Fibroblast of skin of left biceps (primary cell): Measurements from ENCODE around the gene NACC2.
A peak's percentile ranks its signal among the peaks of the same experiment; 100 is the strongest.

Experiments used
- DNase-seq, 2 experiments: peaks; one replicate each; pipeline ENCODE4 v3.0.0-alpha.2; 2013; ENCODE audit warnings: low read depth in 2 of 2

NACC2 gene

DNA sequence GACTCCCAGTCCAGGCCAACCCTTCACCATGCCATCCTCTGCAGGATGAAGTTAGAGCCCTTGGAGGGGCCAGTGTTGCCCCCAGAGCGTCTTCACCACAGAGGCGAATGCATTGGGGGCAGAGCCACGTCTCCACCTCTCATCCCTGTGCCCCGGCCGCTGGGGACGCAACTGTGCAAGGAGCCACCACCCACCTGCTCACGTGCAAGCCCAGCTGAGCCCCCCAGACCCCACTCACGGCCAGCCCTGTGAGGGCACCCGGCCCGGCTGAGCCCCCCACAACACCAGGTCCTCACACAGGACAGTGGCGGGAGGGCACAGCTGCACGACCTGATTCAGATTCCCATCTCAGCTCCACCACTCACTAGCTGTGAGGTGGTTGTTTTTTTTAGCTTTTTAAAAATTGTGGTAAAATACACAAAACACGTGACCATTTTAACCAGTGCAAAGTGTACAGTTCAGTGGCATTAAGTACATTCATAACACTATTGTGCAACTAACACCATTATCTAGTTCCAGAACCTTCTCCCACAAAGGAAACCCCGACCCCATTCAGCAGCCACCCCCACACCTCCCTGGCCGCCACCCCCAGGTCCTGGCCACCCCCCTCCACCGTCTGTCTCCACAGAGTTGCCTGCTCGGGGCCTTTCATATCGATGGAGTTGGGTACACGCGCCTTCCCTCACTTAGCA is 100.4 kb downstream of the NACC2 start:
- DNase-seq, result no peak

DNA sequence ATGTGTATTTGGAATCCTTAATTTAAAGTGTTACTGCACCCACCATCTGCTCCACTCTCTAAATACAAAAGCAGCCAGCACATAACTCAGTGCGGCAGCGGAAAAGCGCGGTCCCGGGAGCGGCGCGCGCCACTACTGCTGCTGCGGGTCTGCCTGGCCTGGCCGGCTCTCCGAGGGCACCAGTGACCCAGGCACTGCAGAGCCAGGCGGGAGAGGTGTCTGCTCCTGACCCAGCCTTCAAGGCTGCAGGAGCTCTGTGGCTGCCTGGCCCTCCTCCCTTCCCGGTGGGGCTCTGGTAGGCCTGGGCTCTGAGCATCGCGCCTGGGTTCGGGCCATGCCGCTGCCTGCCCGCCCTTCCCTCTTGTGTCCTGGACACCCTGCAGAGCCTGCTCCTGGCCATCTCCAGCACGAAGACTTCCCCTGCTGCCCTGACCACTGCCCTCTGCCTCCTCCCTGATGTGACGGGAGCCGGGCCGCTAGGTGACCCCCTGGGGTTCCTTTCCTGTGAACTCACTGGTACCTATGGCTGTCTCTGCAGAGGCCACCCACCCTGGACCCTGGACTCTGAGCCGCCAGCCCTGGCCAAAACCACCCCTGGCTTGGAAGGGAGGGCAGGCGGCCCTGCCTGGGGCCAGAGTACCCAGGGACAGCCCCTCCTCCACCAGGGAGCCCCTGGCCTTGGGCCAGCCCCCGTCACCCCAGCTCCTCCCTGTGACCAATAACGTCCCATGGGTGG is 101.2 kb downstream of the NACC2 start:
- no peak for DNase-seq

DNA sequence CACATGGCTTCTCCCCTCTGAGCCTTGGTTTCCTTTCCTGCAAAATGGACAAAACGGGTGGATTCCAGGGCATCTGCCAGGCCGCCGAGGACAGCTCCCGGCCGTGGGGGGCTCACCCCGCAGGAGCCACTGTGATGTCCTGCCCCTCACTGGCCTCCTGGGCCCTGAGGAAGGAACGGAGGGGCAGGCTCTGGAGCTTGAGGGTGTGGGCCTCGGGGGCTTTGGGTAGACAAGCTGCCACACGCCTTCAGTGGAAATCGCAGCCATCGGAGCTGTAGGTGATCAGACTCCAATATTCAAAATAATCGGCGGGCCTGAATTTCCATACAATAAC is 101.7 kb downstream of the NACC2 start:
- no peak for DNase-seq

DNA sequence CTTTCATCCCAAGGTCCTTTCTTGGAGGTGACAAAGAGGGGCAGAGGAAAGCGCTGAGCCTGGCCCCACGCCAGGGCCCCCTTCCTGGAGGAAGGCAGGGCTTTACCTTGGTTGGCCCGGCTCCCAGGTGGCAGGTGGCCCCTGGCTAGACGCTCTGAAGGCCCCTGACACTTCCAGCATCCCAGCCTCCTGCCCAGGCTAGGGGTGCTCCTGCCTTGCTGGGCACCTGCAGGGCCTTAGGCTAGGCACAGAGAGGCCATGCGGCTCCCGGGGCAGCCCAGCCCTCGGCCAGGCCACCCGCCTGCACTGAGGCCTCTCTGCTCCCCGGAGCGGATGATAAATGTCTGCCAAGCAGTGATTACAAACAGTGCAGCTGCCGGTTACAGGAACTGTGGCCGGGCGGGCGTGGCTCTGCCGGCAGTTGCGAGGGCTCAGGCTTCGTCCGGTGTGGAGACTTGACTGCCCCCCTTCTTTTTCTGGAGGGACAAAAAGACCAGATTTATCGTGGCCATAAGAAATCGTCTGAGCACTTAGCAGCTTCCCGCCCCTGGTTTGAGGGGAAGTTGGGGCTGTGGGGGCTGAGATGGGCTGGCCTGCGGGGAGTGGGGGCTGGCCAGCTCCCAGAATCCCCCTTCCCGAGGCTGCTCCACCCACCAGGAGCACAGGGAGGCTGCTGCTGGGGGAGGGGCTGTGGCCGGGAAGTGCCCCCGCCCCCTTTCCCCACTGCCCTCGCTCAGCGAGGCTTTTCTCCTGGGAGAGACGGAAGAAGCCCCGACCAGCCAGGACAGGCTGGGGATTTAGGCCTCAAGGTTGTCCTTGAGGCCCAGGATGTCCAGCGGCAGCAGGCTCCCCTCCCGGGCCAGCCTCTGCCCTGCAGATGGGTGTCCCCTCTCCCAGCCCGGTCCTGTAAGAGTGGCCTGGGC is 102.3 kb downstream of the NACC2 start:
- DNase-seq, result peak; percentile 23 to 32

DNA sequence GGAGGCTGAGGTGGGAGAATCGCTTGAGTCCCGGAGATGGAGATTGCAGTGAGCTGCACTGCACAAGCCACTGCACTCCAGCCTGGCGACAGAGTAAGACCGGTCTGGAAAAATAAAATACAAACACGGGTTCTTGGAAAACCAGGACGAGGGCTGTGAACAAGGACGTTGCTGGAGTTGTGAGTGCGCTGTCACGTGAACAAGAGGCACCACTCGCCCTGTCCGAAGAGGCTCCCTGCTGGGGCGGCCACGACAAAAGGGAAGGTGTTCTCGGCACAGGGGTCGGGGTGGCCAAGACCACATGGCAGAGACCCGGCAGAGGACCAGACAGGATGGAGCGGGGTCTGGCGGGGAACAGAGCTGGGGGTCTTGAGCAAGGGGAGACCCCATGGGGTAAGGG is 103.3 kb downstream of the NACC2 start:
- DNase-seq, result no peak

GRCh38 chr9:135990468-135991429 is 104.3 kb downstream of the NACC2 start:
- DNase-seq, result peak; percentile 28 to 33

DNA sequence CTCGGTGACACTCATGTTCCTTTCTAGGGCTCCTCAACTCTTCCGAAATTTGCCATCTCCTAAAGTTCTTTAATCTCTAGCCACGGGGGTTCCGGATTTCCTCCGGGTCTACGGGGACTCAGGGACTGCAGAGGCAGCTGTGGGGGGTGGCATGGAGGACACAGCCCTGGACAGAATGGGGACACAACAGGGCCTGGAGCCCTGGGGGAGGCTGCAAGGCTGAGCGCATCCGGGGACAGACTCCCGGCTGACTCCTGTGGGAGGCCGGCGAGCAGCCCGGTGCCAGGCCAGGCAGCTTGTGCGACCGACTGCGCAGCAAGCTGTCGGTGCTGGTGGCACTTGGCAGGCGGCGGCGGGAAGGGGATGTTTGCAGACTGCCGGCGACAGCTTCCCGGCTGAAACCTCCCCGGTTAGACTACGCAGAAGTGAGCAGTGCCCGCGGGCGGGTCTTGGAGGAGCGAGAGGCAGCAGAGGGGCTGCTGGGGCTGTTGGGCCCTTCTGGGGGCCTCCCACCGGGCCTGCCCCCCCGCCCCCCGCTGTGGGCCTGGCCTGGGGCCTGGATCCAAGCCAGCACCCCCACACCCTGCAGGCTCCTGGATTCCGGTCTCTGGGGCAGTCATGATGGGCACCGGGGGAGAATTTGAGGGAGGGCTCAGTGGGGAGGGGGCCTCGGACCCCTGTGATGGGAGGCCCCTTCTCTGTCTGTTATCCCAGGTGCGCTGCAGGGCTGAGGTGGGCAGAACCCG is 105.2 kb downstream of the NACC2 start:
- DNase-seq, result no peak

GRCh38 chr9:135989157-135989556 is 105.9 kb downstream of the NACC2 start:
- DNase-seq, result no peak

- DNase-seq, result no peak
These were observed 106.6 kb downstream of the NACC2 start for GRCh38 chr9:135988493-135988892.

DNA sequence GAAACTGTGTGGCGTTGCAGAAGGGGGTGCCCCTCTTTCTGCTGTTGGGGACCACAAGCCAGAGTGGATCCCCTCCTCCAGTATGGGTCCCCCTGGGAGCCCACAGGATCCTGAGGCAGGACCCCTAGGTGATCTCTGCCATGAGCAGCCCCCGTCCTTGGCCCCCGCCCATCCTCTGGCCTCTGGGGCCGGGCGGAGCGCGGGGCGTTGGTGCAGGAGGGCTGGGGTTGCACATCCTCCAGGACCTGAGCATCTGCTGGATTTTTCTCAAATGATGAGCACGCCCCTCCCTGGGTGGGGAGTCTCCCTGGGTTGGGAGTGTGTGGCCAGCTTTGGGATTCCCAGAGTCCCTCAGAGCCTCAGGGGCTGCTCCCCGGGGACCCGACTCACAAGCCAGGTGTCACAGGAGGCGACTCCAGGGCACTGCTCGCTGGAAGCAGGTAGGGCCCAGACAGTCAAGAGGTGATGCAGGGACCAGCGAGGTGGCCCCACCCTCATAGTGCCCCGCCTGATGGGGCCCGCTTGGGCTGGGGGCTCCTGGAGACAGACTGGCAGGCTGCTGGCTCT is 107.2 kb downstream of the NACC2 start:
- DNase-seq, result no peak

- DNase-seq, result no peak
These were observed 108.5 kb downstream of the NACC2 start for GRCh38 chr9:135986605-135987004.

GRCh38 chr9:135985889-135986288 is 109.2 kb downstream of the NACC2 start:
- no peak for DNase-seq

GRCh38 chr9:135985459-135985774 is 109.7 kb downstream of the NACC2 start:
- DNase-seq, result no peak

DNA sequence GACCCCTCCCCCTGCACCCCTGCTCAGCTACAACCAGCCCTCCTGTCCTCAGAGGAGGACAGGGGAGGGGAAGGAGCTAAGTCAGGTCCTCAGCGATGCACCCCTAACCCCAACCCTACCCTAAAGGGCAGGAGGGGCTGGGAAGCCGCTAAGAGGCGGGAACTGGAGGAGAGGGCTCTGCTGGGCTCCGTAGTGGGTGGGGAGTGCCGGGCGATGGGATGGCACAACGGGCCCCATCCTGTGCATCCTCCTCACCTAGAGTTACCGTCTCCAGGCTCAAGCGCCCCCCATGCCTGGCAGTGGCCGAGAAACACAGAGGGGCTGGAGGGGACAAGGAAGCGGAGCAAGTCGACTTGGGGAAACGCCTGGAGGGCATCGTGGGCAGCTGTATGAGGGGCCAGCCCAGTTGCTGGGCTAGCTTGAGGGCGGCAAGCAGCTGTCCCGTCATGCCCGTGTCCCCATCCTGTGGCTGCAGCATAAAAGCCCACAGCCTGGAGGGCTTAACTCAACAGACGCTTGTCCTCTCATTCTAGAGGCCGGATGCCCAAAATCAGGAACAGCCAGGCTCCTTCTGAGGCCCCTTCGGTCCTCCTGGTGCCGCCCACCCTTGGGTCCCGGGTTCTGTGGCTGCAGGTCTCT is 110.9 kb downstream of the NACC2 start:
- DNase-seq, result no peak

DNA sequence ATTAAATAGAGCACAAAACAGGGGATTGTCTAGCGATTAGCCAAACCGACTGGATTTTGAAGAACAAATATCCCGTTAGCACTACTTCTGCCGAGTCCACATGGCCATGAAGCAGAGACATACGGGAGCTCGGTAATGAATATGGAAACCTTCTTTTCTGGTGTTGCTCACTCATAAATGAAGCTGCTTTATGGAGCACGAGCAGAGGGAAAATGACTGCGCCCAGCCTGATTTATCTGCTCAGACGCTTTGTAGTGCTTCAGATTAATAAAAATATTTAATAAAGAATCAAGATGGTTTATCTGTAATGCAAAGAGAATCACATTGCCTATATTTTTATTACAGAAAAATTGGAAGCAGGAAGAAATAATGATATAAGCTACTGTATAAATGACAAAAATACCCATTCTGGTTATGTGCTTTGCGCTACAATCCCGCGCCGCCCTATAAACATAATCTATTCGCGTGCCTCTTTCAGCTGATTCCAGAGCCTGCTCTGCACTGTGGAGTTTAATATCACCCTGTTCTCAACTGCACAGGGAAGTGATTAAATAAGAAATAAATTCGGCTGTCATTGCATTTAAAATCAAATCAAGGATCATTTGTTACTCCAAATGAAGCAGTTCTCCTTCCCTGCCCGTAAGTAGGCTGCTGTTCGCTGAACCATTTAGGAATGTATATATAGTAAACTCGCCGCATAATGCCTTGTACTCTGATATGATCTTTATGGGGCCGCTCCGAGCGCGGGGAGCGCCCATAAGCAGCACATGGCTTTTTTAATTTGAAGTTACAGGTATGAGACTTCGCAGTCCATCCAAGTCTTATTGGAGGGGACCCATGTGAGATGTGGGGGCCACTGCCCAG is 111.6 kb downstream of the NACC2 start:
- DNase-seq, result no peak

- DNase-seq, result no peak
These were observed 112.4 kb downstream of the NACC2 start for GRCh38 chr9:135982499-135983207.

DNA sequence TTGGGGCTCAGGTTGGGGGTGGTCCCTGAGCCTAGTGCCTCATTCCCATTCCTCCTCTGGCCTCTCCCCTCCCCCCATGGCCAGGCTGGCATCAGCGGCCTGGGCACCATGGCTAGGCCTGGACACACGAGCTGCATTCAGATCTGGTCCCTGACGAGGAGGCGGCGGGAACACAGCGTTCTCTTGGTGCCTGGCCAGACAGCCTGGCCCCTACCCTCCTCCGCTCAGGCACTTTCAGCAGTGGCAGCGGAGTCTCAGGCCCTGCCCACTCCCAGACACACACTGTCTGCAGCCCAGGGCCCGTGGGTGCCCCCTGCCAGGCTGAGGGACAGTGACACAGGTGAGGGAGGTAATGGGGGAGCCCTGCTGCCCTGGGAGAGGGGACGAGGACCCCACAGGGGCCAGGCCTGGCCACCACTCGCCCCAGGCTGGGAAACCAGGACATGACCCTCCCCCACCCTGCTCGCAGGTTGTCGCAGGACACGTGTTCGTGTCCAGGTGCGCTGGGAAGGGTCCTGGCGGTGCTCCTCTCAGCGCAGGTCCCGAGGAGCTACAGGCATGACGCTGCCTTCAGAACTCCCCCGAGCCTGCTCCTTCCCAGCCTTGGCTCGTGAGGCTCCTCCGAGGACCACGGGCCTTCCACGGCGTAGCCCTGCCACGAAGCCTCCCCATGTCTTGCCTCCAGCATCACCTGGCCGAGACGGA is 114.0 kb downstream of the NACC2 start:
- no peak for DNase-seq
